SK-N-SH (cell line): Measurements from ENCODE around the gene GREM2. TPM values are rescaled to one million over a fixed set of nuclear protein-coding genes. Genes with fewer than 3 reads are reported as not detected.

Experiments
- CTCF ChIA-PET: fragments of 300-600, 350-600 bp; formaldehyde crosslinking; extraction: SDS; loops from one replicate; lab custom pipeline; 2021; lab: Yijun Ruan, JAX
- POLR2A ChIA-PET: fragments of 350-600 bp; sonication (Branson Sonifier 250); formaldehyde crosslinking; extraction: SDS; loops from one replicate; lab custom pipeline; 2020; ENCODE audit warnings: antibody characterized with exemption, inconsistent platforms; lab: Yijun Ruan, JAX
- DNase-seq: peaks from one replicate; pipeline ENCODE4 v3.0.0; 2012
- H2AFZ ChIP-seq: fragments of 200-600 bp; sonication (generic); 2 replicates; pipeline ENCODE4 v1.8.1; 2016; ENCODE audit warnings: antibody characterized with exemption, mild to moderate bottlenecking, low read depth
- H3F3A ChIP-seq: fragments of 200-600 bp; sonication (generic); replicated peaks from 2 replicates; pipeline ENCODE3; 2016; ENCODE audit warnings: antibody characterized with exemption, mild to moderate bottlenecking; ENCODE audit not compliant: insufficient read depth
- H3K27ac ChIP-seq, 2 experiments: fragments of 200-500 bp in 1 of 2; fragments of 200-600 bp in 1 of 2; sonication (Bioruptor generic) in 1 of 2; sonication (generic), shearing (Covaris generic) in 1 of 2; 2 replicates each; pipeline versions ENCODE4 v1.5.1 to v1.6.1; 2014 to 2016; ENCODE audit warnings: low read depth in 2 of 2, inconsistent platforms in 1 of 2, low read length in 1 of 2, mild to moderate bottlenecking in 1 of 2, mixed read lengths in 1 of 2
- H3K27me3 ChIP-seq: fragments of 200-600 bp; sonication (generic), shearing (Covaris generic); 2 replicates; pipeline ENCODE4 v1.6.1; 2016; ENCODE audit warnings: mixed run types; ENCODE audit not compliant: insufficient read depth
- H3K36me3 ChIP-seq, 2 experiments: fragments of 200-500 bp in 1 of 2; fragments of 200-600 bp in 1 of 2; sonication (Bioruptor generic) in 1 of 2; sonication (generic) in 1 of 2; replicated peaks in 1 of 2; 2 replicates each; pipeline versions ENCODE3 to v1.5.1; 2014 to 2016; ENCODE audit warnings: low read length in 1 of 2, mild to moderate bottlenecking in 1 of 2; ENCODE audit not compliant: insufficient read depth in 2 of 2, control insufficient read depth in 1 of 2
- H3K4me1 ChIP-seq, 2 experiments: fragments of 200-500 bp in 1 of 2; fragments of 200-600 bp in 1 of 2; sonication (Bioruptor generic) in 1 of 2; sonication (generic), shearing (Covaris generic) in 1 of 2; 2 replicates each; pipeline versions ENCODE4 v1.5.1 to v1.6.1; 2014 to 2016; ENCODE audit warnings: low read depth in 1 of 2, low read length in 1 of 2, mixed run types in 1 of 2; ENCODE audit not compliant: insufficient read depth in 2 of 2, control insufficient read depth in 1 of 2
- H3K4me2 ChIP-seq: fragments of 200-600 bp; sonication (generic), shearing (Covaris generic); 2 replicates; pipeline ENCODE4 v1.6.1; 2017; ENCODE audit warnings: mixed run types
- H3K4me3 ChIP-seq, 2 experiments: fragments of 200-500 bp in 1 of 2; fragments of 200-600 bp in 1 of 2; sonication (Bioruptor generic) in 1 of 2; sonication (generic), shearing (Covaris generic) in 1 of 2; 2 replicates each; pipeline versions ENCODE4 v1.5.1 to v1.8.1; 2014 to 2016; ENCODE audit warnings: low read depth in 2 of 2, inconsistent platforms in 1 of 2, low read length in 1 of 2, mild to moderate bottlenecking in 1 of 2, mixed read lengths in 1 of 2, moderate library complexity in 1 of 2
- H3K79me2 ChIP-seq: fragments of 200-600 bp; sonication (generic); 2 replicates; pipeline ENCODE4 v1.8.1; 2017; ENCODE audit warnings: mild to moderate bottlenecking; ENCODE audit not compliant: insufficient read depth
- H3K9ac ChIP-seq: fragments of 200-600 bp; sonication (generic); 2 replicates; pipeline ENCODE4 v1.6.1; 2017; ENCODE audit warnings: mixed run types
- H3K9me2 ChIP-seq: fragments of 200-600 bp; sonication (generic); 2 replicates; pipeline ENCODE4 v1.6.1; 2017; ENCODE audit warnings: mixed run types
- H3K9me3 ChIP-seq: fragments of 200-600 bp; sonication (generic); 2 replicates; pipeline ENCODE4 v1.6.1; 2017; ENCODE audit warnings: mixed run types, mild to moderate bottlenecking, moderate library complexity
- H4K20me1 ChIP-seq: fragments of 200-600 bp; sonication (generic); 2 replicates; pipeline ENCODE4 v1.6.1; 2017; ENCODE audit warnings: mild to moderate bottlenecking, mixed run types; ENCODE audit not compliant: insufficient read depth
- CHD2 ChIP-seq: fragments of 150-350 bp; IDR thresholded peaks from 2 replicates; pipeline ENCODE4 v1.6.1; 2018; ENCODE audit warnings: low read length; ENCODE audit not compliant: partially characterized antibody
- EP300 ChIP-seq, 2 experiments: IDR thresholded peaks; 2 replicates each; pipeline versions ENCODE4 v1.4.0 to v1.6.1; 2012; ENCODE audit warnings: borderline replicate concordance in 1 of 2, low read depth in 1 of 2, low read length in 1 of 2
- EZH2phosphoT487 ChIP-seq: fragments of 200-600 bp; sonication (generic); IDR thresholded peaks from 2 replicates; pipeline ENCODE4 v1.6.1; 2017; ENCODE audit warnings: low read depth, mixed run types, mild to moderate bottlenecking, antibody characterized with exemption, moderate library complexity, borderline replicate concordance
- FOSL2 ChIP-seq: IDR thresholded peaks from 2 replicates; pipeline ENCODE4 v1.4.0; 2012; ENCODE audit warnings: low read depth, mild to moderate bottlenecking, moderate library complexity, borderline replicate concordance
- FOXJ3 ChIP-seq: sonication (generic); formaldehyde crosslinking; IDR thresholded peaks from 2 replicates; pipeline ENCODE4 v1.5.1; 2020; ENCODE audit warnings: mild to moderate bottlenecking, missing genetic modification reagents
- GABPA ChIP-seq: IDR thresholded peaks from 2 replicates; pipeline ENCODE4 v1.4.0; 2012; ENCODE audit warnings: low read depth, mild to moderate bottlenecking
- MEF2A ChIP-seq: IDR thresholded peaks from 2 replicates; pipeline ENCODE4 v1.4.0; 2012; ENCODE audit warnings: low read depth, borderline replicate concordance
- MXI1 ChIP-seq: IDR thresholded peaks from 2 replicates; pipeline ENCODE4 v1.6.1; 2012; ENCODE audit warnings: mild to moderate bottlenecking, low read depth, low read length, improper control_type of control experiment
- RXRA ChIP-seq: IDR thresholded peaks from 2 replicates; pipeline ENCODE4 v1.4.0; 2012; ENCODE audit warnings: low read depth, mild to moderate bottlenecking, borderline replicate concordance
- TAF1 ChIP-seq: IDR thresholded peaks from 2 replicates; pipeline ENCODE4 v1.6.1; 2012; ENCODE audit warnings: low read depth, mild to moderate bottlenecking, low read length, moderate library complexity, borderline replicate concordance
- TCF12 ChIP-seq: IDR thresholded peaks from 2 replicates; pipeline ENCODE4 v1.4.0; 2012
- YY1 ChIP-seq: IDR thresholded peaks from 2 replicates; pipeline ENCODE4 v1.4.0; 2012; ENCODE audit warnings: low read depth, mild to moderate bottlenecking
- WGBS: methylation state at CpG from one replicate; pipeline ENCODE4 v1.1.6; 2017; ENCODE audit warnings: low lambda C conversion rate; 5-methylcytosine and 5-hydroxymethylcytosine counted together
- polyA plus RNA-seq, 3 experiments: library from polyadenylated mRNA; depleted of rRNA; stranded (reverse); fragments of >200 nt; gene quantifications; 2 replicates each; pipeline ENCODE4 v1.2.3, GENCODE V29; 2012
- TF ChIP-seq, protein P1 (sequence below): IDR thresholded peaks from 2 replicates; pipeline ENCODE4 v1.4.0; 2012; ENCODE audit warnings: low read depth, borderline replicate concordance
- TF ChIP-seq, protein P2 (sequence below): IDR thresholded peaks from 2 replicates; pipeline ENCODE4; 2012
- TF ChIP-seq, protein P3 (sequence below): IDR thresholded peaks from 2 replicates; pipeline ENCODE4 v1.4.0; 2012; ENCODE audit warnings: low read depth, borderline replicate concordance
- TF ChIP-seq, protein P4 (sequence below): IDR thresholded peaks from 2 replicates; pipeline ENCODE4 v1.6.1; 2012; ENCODE audit warnings: mild to moderate bottlenecking, low read depth, low read length, moderate library complexity

GREM2 gene
- polyA plus RNA-seq, 1 of the 3 experiments (the other 2 are of a cell fraction): 0.94 TPM

DNA sequence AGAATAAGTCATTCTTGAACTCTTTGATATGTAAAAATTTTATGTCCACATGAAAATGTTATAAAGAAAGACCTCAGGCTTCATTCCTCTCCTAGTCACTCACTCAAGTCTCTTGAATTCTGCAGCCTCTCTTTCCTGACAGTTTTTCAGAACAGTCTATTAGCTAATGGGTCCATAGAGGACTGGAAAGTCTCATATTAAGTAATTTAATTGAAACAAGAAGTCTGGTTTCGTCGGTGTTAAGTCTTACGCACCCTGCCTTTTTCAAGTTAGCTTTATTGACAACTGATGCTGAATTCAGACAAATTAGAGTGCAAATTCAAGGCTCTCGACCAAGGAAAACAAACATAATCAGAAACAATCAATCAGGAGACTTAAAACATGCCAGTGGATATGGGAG is 105.8 kb downstream of the GREM2 start:
- no peak for DNase-seq
- Histone ChIP-seq H3K27me3 (no peaks in the 10 kb centered on the region), H3K4me2 (no peak overlapping the region), H3K9me3 (no peaks in the 10 kb centered on the region), H3K27ac (no peak overlapping the region), H3F3A (peaks cover 13% of the 10 kb centered on the region), H3K36me3 (no peaks in the 10 kb centered on the region), H3K4me1 (peaks cover 1 to 11% of the 10 kb centered on the region in 2 experiments; a peak in 3 of 4 replicates), H3K4me3 (no peak overlapping the region), H4K20me1 (no peaks in the 10 kb centered on the region), H3K9ac (no peak overlapping the region), H3K9me2 (no peaks in the 10 kb centered on the region), H2AFZ (no peak overlapping the region), H3K79me2 (no peaks in the 10 kb centered on the region)
- TF ChIP-seq, protein P1, sequence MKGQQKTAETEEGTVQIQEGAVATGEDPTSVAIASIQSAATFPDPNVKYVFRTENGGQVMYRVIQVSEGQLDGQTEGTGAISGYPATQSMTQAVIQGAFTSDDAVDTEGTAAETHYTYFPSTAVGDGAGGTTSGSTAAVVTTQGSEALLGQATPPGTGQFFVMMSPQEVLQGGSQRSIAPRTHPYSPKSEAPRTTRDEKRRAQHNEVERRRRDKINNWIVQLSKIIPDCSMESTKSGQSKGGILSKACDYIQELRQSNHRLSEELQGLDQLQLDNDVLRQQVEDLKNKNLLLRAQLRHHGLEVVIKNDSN: no peak
- no peak for TF ChIP-seq EP300 (IDR thresholded peaks at IDR 0.05; ENCODE audit: borderline replicate concordance in 1 of 2, low read depth in 1 of 2, low read length in 1 of 2)
- TF ChIP-seq, protein P2, sequence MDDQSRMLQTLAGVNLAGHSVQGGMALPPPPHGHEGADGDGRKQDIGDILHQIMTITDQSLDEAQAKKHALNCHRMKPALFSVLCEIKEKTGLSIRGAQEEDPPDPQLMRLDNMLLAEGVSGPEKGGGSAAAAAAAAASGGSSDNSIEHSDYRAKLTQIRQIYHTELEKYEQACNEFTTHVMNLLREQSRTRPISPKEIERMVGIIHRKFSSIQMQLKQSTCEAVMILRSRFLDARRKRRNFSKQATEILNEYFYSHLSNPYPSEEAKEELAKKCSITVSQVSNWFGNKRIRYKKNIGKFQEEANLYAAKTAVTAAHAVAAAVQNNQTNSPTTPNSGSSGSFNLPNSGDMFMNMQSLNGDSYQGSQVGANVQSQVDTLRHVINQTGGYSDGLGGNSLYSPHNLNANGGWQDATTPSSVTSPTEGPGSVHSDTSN: no peak
- TF ChIP-seq, protein P3, sequence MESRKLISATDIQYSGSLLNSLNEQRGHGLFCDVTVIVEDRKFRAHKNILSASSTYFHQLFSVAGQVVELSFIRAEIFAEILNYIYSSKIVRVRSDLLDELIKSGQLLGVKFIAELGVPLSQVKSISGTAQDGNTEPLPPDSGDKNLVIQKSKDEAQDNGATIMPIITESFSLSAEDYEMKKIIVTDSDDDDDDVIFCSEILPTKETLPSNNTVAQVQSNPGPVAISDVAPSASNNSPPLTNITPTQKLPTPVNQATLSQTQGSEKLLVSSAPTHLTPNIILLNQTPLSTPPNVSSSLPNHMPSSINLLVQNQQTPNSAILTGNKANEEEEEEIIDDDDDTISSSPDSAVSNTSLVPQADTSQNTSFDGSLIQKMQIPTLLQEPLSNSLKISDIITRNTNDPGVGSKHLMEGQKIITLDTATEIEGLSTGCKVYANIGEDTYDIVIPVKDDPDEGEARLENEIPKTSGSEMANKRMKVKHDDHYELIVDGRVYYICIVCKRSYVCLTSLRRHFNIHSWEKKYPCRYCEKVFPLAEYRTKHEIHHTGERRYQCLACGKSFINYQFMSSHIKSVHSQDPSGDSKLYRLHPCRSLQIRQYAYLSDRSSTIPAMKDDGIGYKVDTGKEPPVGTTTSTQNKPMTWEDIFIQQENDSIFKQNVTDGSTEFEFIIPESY: no peak
- TF ChIP-seq, protein P4, sequence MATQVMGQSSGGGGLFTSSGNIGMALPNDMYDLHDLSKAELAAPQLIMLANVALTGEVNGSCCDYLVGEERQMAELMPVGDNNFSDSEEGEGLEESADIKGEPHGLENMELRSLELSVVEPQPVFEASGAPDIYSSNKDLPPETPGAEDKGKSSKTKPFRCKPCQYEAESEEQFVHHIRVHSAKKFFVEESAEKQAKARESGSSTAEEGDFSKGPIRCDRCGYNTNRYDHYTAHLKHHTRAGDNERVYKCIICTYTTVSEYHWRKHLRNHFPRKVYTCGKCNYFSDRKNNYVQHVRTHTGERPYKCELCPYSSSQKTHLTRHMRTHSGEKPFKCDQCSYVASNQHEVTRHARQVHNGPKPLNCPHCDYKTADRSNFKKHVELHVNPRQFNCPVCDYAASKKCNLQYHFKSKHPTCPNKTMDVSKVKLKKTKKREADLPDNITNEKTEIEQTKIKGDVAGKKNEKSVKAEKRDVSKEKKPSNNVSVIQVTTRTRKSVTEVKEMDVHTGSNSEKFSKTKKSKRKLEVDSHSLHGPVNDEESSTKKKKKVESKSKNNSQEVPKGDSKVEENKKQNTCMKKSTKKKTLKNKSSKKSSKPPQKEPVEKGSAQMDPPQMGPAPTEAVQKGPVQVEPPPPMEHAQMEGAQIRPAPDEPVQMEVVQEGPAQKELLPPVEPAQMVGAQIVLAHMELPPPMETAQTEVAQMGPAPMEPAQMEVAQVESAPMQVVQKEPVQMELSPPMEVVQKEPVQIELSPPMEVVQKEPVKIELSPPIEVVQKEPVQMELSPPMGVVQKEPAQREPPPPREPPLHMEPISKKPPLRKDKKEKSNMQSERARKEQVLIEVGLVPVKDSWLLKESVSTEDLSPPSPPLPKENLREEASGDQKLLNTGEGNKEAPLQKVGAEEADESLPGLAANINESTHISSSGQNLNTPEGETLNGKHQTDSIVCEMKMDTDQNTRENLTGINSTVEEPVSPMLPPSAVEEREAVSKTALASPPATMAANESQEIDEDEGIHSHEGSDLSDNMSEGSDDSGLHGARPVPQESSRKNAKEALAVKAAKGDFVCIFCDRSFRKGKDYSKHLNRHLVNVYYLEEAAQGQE: no peak
- TF ChIP-seq YY1: no peak
- TF ChIP-seq MXI1: no peak
- TF ChIP-seq TAF1: no peak
- no peak for TF ChIP-seq FOXJ3 (CRISPR knock-in tag)
- no peak for TF ChIP-seq CHD2
- TF ChIP-seq EZH2phosphoT487: no peak
- no peak for TF ChIP-seq RXRA
- no peak for TF ChIP-seq GABPA
- TF ChIP-seq FOSL2: no peak
- TF ChIP-seq TCF12: no peak
- TF ChIP-seq MEF2A: no peak
- POLR2A ChIA-PET: no interaction called here
- WGBS: 75% methylated on average over 4 of the region's 4 CpGs
- CTCF ChIA-PET: interaction anchor here (1.4 kb wide), 1 partner anchor 13 kb away, joined by 4 read pairs; no protein-coding TSS in a partner anchor
